H54 (cell line): Measurements from ENCODE around the gene HMGB3.
A peak's percentile ranks its signal among the peaks of the same experiment; 100 is the strongest.
"Not testable (repeated sequence)": the region's sequence is repeated elsewhere in the genome, so short reads cannot be mapped to it uniquely, and the experiment has no call there.

Experiments
- DNase-seq: peaks from one replicate; pipeline ENCODE4 v3.0.0; 2011; ENCODE audit warnings: low spot score, mixed read lengths; ENCODE audit not compliant: insufficient read length
- FAIRE-seq: peaks from 3 replicates; lab custom pipeline; 2011; peaks lifted over from hg19 to GRCh38; lab: Jason Lieb, UNC
- POLR2A ChIP-seq: IDR thresholded peaks from 2 replicates; pipeline ENCODE4 v1.6.1; 2011; ENCODE audit warnings: low read depth, mild to moderate bottlenecking, low read length

HMGB3 gene

GRCh38 chrX:150982788-150983520 is at the start of gene HMGB3:
Gene HMGB3 (plus strand): TSS chrX:150983335. CDS start chrX:150985600, 2,265 bp downstream.
- DNase-seq (peak; percentile 96), FAIRE-seq (peak; percentile 67)
- peak; percentile 36; the same call in 1 of the 2 replicates for TF ChIP-seq POLR2A

GRCh38 chrX:150933945-150934350 is 49.2 kb upstream of the HMGB3 start:
- DNase-seq (no peak), FAIRE-seq (no peak)
- no peak for TF ChIP-seq POLR2A

GRCh38 chrX:150934453-150934852 is 48.7 kb upstream of the HMGB3 start:
- no peak for TF ChIP-seq POLR2A
- DNase-seq (peak; percentile 32), FAIRE-seq (peak; percentile 41)

GRCh38 chrX:150935467-150935866 is 47.7 kb upstream of the HMGB3 start:
- FAIRE-seq = no peak
- peak; percentile 23 for DNase-seq
- TF ChIP-seq POLR2A = no peak

- no peak for DNase-seq
- no peak for TF ChIP-seq POLR2A
- no peak for FAIRE-seq
Measured at GRCh38 chrX:150936556-150936955, 46.6 kb upstream of the HMGB3 start.

- FAIRE-seq = no peak
- no peak for DNase-seq
- no peak for TF ChIP-seq POLR2A
Measured at GRCh38 chrX:150940844-150941495, 42.2 kb upstream of the HMGB3 start.

GRCh38 chrX:150941580-150941979 is 41.6 kb upstream of the HMGB3 start:
- no peak for TF ChIP-seq POLR2A
- DNase-seq (no peak), FAIRE-seq (no peak)

GRCh38 chrX:150942942-150943594 is 40.1 kb upstream of the HMGB3 start:
- no peak for FAIRE-seq
- no peak for DNase-seq
- no peak for TF ChIP-seq POLR2A

GRCh38 chrX:150944233-150944632 is 38.9 kb upstream of the HMGB3 start:
- FAIRE-seq = no peak
- DNase-seq = no peak

GRCh38 chrX:150954951-150955350 is 28.2 kb upstream of the HMGB3 start:
- no peak for TF ChIP-seq POLR2A
- no peak for FAIRE-seq
- DNase-seq = no peak

More at GRCh38 chrX:150944233-150944632, 38.9 kb upstream of the HMGB3 start:
- no peak for TF ChIP-seq POLR2A

GRCh38 chrX:150955590-150955989 is 27.5 kb upstream of the HMGB3 start:
- no peak for FAIRE-seq
- TF ChIP-seq POLR2A = no peak
- no peak for DNase-seq

- no peak for TF ChIP-seq POLR2A
- FAIRE-seq (no peak), DNase-seq (no peak)
Measured at GRCh38 chrX:150958177-150958576, 25.0 kb upstream of the HMGB3 start.

GRCh38 chrX:150959557-150959956 is 23.6 kb upstream of the HMGB3 start:
- DNase-seq = no peak
- FAIRE-seq = no peak

GRCh38 chrX:150961631-150962030 is 21.5 kb upstream of the HMGB3 start:
- FAIRE-seq (no peak), DNase-seq (no peak)
- no peak for TF ChIP-seq POLR2A

More at GRCh38 chrX:150959557-150959956, 23.6 kb upstream of the HMGB3 start:
- TF ChIP-seq POLR2A = no peak

GRCh38 chrX:150964416-150964815 is 18.7 kb upstream of the HMGB3 start:
- FAIRE-seq, DNase-seq: not testable (repeated sequence)
